AG09319 (cell line): ENCODE measurements around the gene PPP2R5A.
"Not testable (repeated sequence)": the region's sequence is repeated elsewhere in the genome, so short reads cannot be mapped to it uniquely, and the experiment has no call there.

Experiments used
- DNase-seq: peaks from one replicate; pipeline ENCODE4 v3.0.0-alpha.2; 2010; ENCODE audit warnings: low read depth; ENCODE audit errors: extremely low read depth
- CTCF ChIP-seq: IDR thresholded peaks from 2 replicates; pipeline ENCODE4 v1.5.1; 2011; ENCODE audit warnings: low read depth, mild to moderate bottlenecking, inconsistent platforms, low read length, moderate library complexity

Gene PPP2R5A

GRCh38 chr1:212285685-212286555 lies 710 bp downstream of the PPP2R5A start:
- no peak for DNase-seq
- no peak for TF ChIP-seq CTCF

- no peak for TF ChIP-seq CTCF
- DNase-seq: no peak
Measured at GRCh38 chr1:212286556-212287131, 1.4 kb downstream of the PPP2R5A start.

DNA sequence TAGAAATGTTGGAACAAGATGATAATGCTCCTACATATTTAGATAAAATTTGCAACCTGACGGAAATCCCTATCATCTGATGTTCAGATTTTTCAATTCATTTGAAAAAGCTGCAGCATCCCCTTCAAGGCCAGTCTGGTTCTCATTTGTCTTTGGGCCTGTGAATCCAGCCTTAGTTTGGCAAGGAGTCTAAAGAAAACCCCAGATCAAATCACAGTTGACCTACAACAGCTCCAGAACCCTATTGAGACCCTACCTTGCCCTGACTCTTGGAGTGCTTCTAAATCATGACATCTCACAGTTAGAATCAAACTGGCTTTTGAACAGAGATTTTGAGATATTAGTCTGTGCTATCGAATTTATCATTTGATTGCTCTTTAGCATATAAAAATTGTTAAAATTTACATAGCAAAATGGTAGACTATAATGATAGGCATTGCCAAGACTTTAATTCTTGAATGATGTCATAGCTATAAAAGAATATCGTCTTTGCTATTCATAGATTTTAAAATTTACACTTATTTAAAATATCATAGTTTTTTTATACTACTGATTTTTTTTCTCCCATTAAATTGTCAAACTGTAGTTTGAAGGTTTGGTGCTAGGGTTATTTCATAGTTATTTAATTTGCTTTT lies 2.2 kb downstream of the PPP2R5A start:
- no peak for DNase-seq
- TF ChIP-seq CTCF: no peak

- not testable (repeated sequence) for DNase-seq
Measured at GRCh38 chr1:212287995-212288394, 2.8 kb downstream of the PPP2R5A start.

DNA sequence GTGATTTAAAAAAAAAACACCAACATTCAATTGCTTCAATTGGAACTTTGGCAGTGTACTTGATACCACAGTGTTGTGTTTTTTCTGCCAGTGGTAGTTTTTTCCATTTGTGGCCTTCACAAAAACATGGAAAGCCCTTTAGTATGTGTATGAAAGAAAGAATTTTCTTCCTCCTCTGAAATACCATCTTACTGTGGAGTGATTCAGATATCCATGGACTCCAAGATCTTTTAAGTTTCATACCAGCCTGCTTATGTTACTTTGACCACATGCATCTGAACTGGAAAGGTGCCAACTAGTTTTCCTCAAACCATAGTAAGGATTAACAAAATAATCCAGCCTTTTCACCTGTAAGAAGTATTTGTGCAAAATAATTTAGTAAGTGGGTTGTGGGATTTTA lies 3.4 kb downstream of the PPP2R5A start:
- DNase-seq: no peak
- no peak for TF ChIP-seq CTCF

GRCh38 chr1:212289262-212290077 lies 4.3 kb downstream of the PPP2R5A start:
- no peak for DNase-seq
- TF ChIP-seq CTCF: no peak

GRCh38 chr1:212290608-212291007 lies 5.4 kb downstream of the PPP2R5A start:
- no peak for DNase-seq
- no peak for TF ChIP-seq CTCF
